IMR-90 (cell line): ENCODE data around the gene C5. TPM values are rescaled to one million over a fixed set of nuclear protein-coding genes. Genes with fewer than 3 reads are reported as not detected.

Experiments
- ATAC-seq: fragments of 200-7000 bp; cut with Tn5 transposase; 2 replicates; pipeline ENCODE4 v1.9.1; 2020; ENCODE audit warnings: low read depth, mild to moderate bottlenecking, moderate library complexity
- BruUV-seq: library from RNA; stranded (reverse); fragments of 400-500 nt; replicated peaks from 2 replicates; lab custom pipeline; 2021; lab: Mats Ljungman, UMichigan
- CTCF ChIA-PET: fragments of 300-600 bp; formaldehyde crosslinking; extraction: SDS; loops from one replicate; lab custom pipeline; 2021; ENCODE audit warnings: antibody characterized with exemption; lab: Yijun Ruan, JAX
- POLR2A ChIA-PET: fragments of 300-600 bp; sonication (Branson Sonifier 250); formaldehyde crosslinking; loops from one replicate; lab custom pipeline; 2022; ENCODE audit warnings: antibody characterized with exemption; ENCODE audit not compliant: unreplicated experiment; lab: Charles Lee
- DNase-seq: peaks from one replicate; pipeline ENCODE4 v3.0.0; 2013
- H2AFZ ChIP-seq: replicated peaks from 2 replicates; pipeline ENCODE3; 2013; ENCODE audit warnings: low read length, mild to moderate bottlenecking; ENCODE audit not compliant: poor library complexity
- H2AK5ac ChIP-seq: 2 replicates; pipeline ENCODE4 v1.6.1; 2013; ENCODE audit warnings: low read depth, low read length, inconsistent platforms
- H2AK9ac ChIP-seq: replicated peaks from 2 replicates; pipeline ENCODE3; 2013; ENCODE audit warnings: mild to moderate bottlenecking, low read depth, low read length, moderate library complexity; ENCODE audit not compliant: poor library complexity
- H2BK120ac ChIP-seq: 2 replicates; pipeline ENCODE4 v1.6.1; 2013; ENCODE audit warnings: low read depth, low read length, inconsistent platforms
- H2BK15ac ChIP-seq: 3 replicates; pipeline ENCODE4 v1.6.1; 2013; ENCODE audit warnings: low read depth, low read length, inconsistent platforms
- H2BK20ac ChIP-seq: 2 replicates; pipeline ENCODE4 v1.6.1; 2013; ENCODE audit warnings: low read depth, mild to moderate bottlenecking, inconsistent platforms, low read length, moderate library complexity
- H2BK5ac ChIP-seq: 2 replicates; pipeline ENCODE4 v1.6.1; 2013; ENCODE audit warnings: mild to moderate bottlenecking, low read depth, low read length, inconsistent platforms; ENCODE audit not compliant: poor library complexity, severe bottlenecking
- H3K14ac ChIP-seq: replicated peaks from 2 replicates; pipeline ENCODE4 v1.6.1; 2013; ENCODE audit warnings: low read depth, low read length, inconsistent platforms
- H3K18ac ChIP-seq: 2 replicates; pipeline ENCODE4 v1.6.1; 2013; ENCODE audit warnings: low read depth, low read length, control low read depth
- H3K23ac ChIP-seq: 2 replicates; pipeline ENCODE4 v1.6.1; 2013; ENCODE audit warnings: low read depth, low read length, inconsistent platforms
- H3K27ac ChIP-seq: 2 replicates; pipeline ENCODE4 v1.5.1; 2013; ENCODE audit warnings: mild to moderate bottlenecking, control low read depth, low read length; ENCODE audit not compliant: insufficient read depth
- H3K27me3 ChIP-seq: 2 replicates; pipeline ENCODE4 v1.6.1; 2013; ENCODE audit warnings: low read length; ENCODE audit not compliant: control insufficient read depth, insufficient read depth
- H3K36me3 ChIP-seq: 2 replicates; pipeline ENCODE4 v1.6.1; 2013; ENCODE audit warnings: low read length, mixed read lengths; ENCODE audit not compliant: control insufficient read depth, insufficient read depth
- H3K4ac ChIP-seq: 2 replicates; pipeline ENCODE4 v1.6.1; 2013; ENCODE audit warnings: low read depth, low read length, inconsistent platforms
- H3K4me1 ChIP-seq: 2 replicates; pipeline ENCODE4 v1.6.1; 2013; ENCODE audit warnings: low read length, mixed read lengths; ENCODE audit not compliant: control insufficient read depth, insufficient read depth
- H3K4me2 ChIP-seq: 2 replicates; pipeline ENCODE4 v1.6.1; 2013; ENCODE audit warnings: low read depth, mild to moderate bottlenecking, control low read depth, low read length, moderate library complexity
- H3K4me3 ChIP-seq: 2 replicates; pipeline ENCODE4 v1.5.1; 2013; ENCODE audit warnings: low read depth, mild to moderate bottlenecking, control low read depth, low read length, moderate library complexity; ENCODE audit not compliant: insufficient read depth
- H3K56ac ChIP-seq: 2 replicates; pipeline ENCODE4 v1.6.1; 2013; ENCODE audit warnings: low read length, inconsistent platforms; ENCODE audit not compliant: insufficient read depth; ENCODE audit errors: extremely low read depth
- H3K79me1 ChIP-seq, 2 experiments: 2 replicates each; pipeline ENCODE4 v1.6.1; 2013; ENCODE audit warnings: low read length in 2 of 2, inconsistent platforms in 1 of 2, low read depth in 1 of 2
- H3K9ac ChIP-seq: 2 replicates; pipeline ENCODE4 v1.6.1; 2013; ENCODE audit warnings: low read depth, low read length, control low read depth
- H3K9me1 ChIP-seq: 2 replicates; pipeline ENCODE4 v1.6.1; 2013; ENCODE audit warnings: low read length, inconsistent platforms; ENCODE audit not compliant: insufficient read depth
- H3K9me3 ChIP-seq: 2 replicates; pipeline ENCODE4 v1.6.1; 2013; ENCODE audit warnings: low read length; ENCODE audit not compliant: control insufficient read depth, insufficient read depth
- H4K20me1 ChIP-seq: 2 replicates; pipeline ENCODE4 v1.6.1; 2013; ENCODE audit warnings: low read length, inconsistent platforms; ENCODE audit not compliant: insufficient read depth
- H4K5ac ChIP-seq: 2 replicates; pipeline ENCODE4 v1.6.1; 2013; ENCODE audit warnings: mild to moderate bottlenecking, low read depth, low read length, control low read depth
- H4K8ac ChIP-seq, 2 experiments: 2 replicates each; pipeline ENCODE4 v1.6.1; 2013; ENCODE audit warnings: low read depth in 2 of 2, low read length in 2 of 2, control low read depth in 1 of 2, inconsistent platforms in 1 of 2
- H4K91ac ChIP-seq: 2 replicates; pipeline ENCODE4 v1.6.1; 2013; ENCODE audit warnings: low read depth, low read length, inconsistent platforms; ENCODE audit not compliant: insufficient read depth
- BHLHE40 ChIP-seq: fragments of 150-350 bp; IDR thresholded peaks from 2 replicates; pipeline ENCODE4 v1.6.1; 2016; ENCODE audit warnings: mild to moderate bottlenecking, low read depth, low read length
- CHD1 ChIP-seq: IDR thresholded peaks from 2 replicates; pipeline ENCODE4 v1.6.1; 2012; ENCODE audit warnings: low read depth, low read length, improper control_type of control experiment
- ELK1 ChIP-seq: fragments of 150-350 bp; IDR thresholded peaks from 2 replicates; pipeline ENCODE4 v1.6.1; 2016; ENCODE audit warnings: low read depth, mild to moderate bottlenecking, low read length, moderate library complexity, borderline replicate concordance
- NFE2L2 ChIP-seq: fragments of 150-350 bp; IDR thresholded peaks from 2 replicates; pipeline ENCODE4 v1.6.1; 2016; ENCODE audit warnings: low read depth, mild to moderate bottlenecking, low read length
- RCOR1 ChIP-seq: IDR thresholded peaks from 2 replicates; pipeline ENCODE4 v1.6.1; 2012; ENCODE audit warnings: mild to moderate bottlenecking, low read length, improper control_type of control experiment; ENCODE audit not compliant: insufficient replicate concordance
- WGBS, 2 experiments: methylation state at CpG; one replicate each; pipeline versions ENCODE4 v1.1.5 to v1.1.7; 2013; ENCODE audit warnings: missing lambda C conversion rate in 2 of 2; ENCODE audit not compliant: insufficient read length in 1 of 2; ENCODE audit errors: extremely low coverage in 2 of 2; 5-methylcytosine and 5-hydroxymethylcytosine counted together
- dilution Hi-C: fragments of 300-500 bp; cut with HindIII; formaldehyde crosslinking; loops from one replicate; pipeline ENCODE4 v1.14.3; 2018; ENCODE audit warnings: low sequenced_read_pairs; ENCODE audit not compliant: unreplicated experiment
- in situ Hi-C: fragments of 300-500 bp; cut with MboI; formaldehyde crosslinking; loops from 3 replicates; pipeline ENCODE4 v1.14.3; 2019; ENCODE audit warnings: low sequenced_read_pairs, inconsistent platforms, mixed read lengths
- intact Hi-C: fragments of 100-400 bp; cut with micrococcal nuclease; formaldehyde crosslinking; loops from 2 replicates; pipeline ENCODE4 v1.10.0; 2022
- polyA plus RNA-seq, 3 experiments: library from polyadenylated mRNA; depleted of rRNA; stranded (reverse); fragments of >200 nt; gene quantifications; 2 replicates each; pipeline ENCODE4 v1.2.3, GENCODE V29; 2012; ENCODE audit warnings: low replicate concordance in 1 of 3
- total RNA-seq: library from RNA; depleted of rRNA; stranded (reverse); fragments of >200 nt; gene quantifications from 2 replicates; pipeline ENCODE4 v1.2.3, GENCODE V29; 2012

C5 gene
- total and polyA plus RNA-seq, 2 of the 4 experiments (the other 2 are of a cell fraction): 1.5 to 2.3 TPM

DNA sequence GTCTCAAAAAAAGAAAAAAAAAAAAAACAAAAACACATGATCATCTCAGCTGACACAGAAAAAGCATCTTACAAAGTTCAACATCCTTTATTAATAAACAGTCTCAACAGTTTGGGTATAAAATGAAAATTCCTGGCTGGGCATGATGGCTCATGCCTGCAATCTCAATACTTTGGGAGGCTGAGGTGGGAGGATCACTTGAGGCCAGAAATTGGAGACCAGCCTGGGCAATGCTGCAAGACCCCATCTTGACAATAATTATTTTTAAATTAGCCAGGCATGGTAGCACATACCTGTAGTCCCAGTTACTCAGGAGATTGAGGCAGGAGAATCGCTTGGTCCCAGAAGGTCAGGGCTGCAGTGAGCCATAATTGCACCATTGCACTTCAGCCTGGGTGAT, 16.8 kb upstream of the C5 start:
- Histone ChIP-seq H3K4me3 (no peak overlapping the region), H2AK5ac (no peak overlapping the region), H3K23ac (no peak overlapping the region), H3K9ac (no peak overlapping the region), H3K4ac (no peak overlapping the region), H3K4me1 (no peaks in the 10 kb centered on the region), H2BK15ac (no peak overlapping the region), H4K20me1 (no peaks in the 10 kb centered on the region), H3K27me3 (no peaks in the 10 kb centered on the region), H4K8ac (no peak overlapping the region), H3K27ac (no peak overlapping the region), H2BK20ac (no peak overlapping the region), H3K18ac (no peak overlapping the region), H4K5ac (no peak overlapping the region), H2BK120ac (no peak overlapping the region), H2BK5ac (no peak overlapping the region), H3K9me3 (no peaks in the 10 kb centered on the region), H3K14ac (no peak overlapping the region), H3K56ac (no peak overlapping the region), H2AK9ac (no peak overlapping the region), H2AFZ (no peak overlapping the region), H4K91ac (no peak overlapping the region), H3K9me1 (no peaks in the 10 kb centered on the region), H3K79me1 (peaks cover 0 to 3% of the 10 kb centered on the region in 2 experiments; a peak in 1 of 4 replicates), H3K4me2 (no peak overlapping the region), H3K36me3 (no peaks in the 10 kb centered on the region)
- ATAC-seq (no peak), DNase-seq (no peak)
- dilution Hi-C loops (no loop called here), in situ Hi-C loops (loop anchor here (5.0 to 25.0 kb wide), 3 partner anchors 80 to 455 kb away; no protein-coding TSS in a partner anchor), intact Hi-C loops (no loop called here)
- no TSS peak for BruUV-seq
- POLR2A ChIA-PET: no interaction called here
- TF ChIP-seq ELK1: no peak
- TF ChIP-seq NFE2L2: no peak
- no peak for TF ChIP-seq CHD1
- no peak for TF ChIP-seq BHLHE40
- no peak for TF ChIP-seq RCOR1
- WGBS, 2 experiments: 100% methylated on average over 1 of the region's 1 CpG; no CpG with 5 or more reads in 1 of the 2 experiments
- CTCF ChIA-PET: interaction anchor here (0.6 kb wide), 1 partner anchor 132 kb away, joined by 3 read pairs; no protein-coding TSS in a partner anchor
